ENCODE data around the gene PPP1R10. TPM values are rescaled to one million over a fixed set of nuclear protein-coding genes. Genes with fewer than 3 reads are reported as not detected.

PPP1R10 gene
- total and polyA plus RNA-seq, 2 of the 13 experiments (the other 11 are each of a cell fraction or from before 2014, with no cell fraction given) = 26.3 to 38.4 TPM

GRCh38 chr6:30617565-30618269, 674 bp upstream of the PPP1R10 start, which contains the start of gene MRPS18B (continued):
- TF ChIP-seq GABPB1 (CRISPR knock-in tag; IDR thresholded peaks at IDR 0.05) (peak; percentile 83), EHMT2 (IDR thresholded peaks at IDR 0.05; ENCODE audit: borderline replicate concordance, low read depth, low read length) (no peak; the same call in 1 of the 2 replicates), DMAP1 (CRISPR knock-in tag; IDR thresholded peaks at IDR 0.05) (peak; percentile 98), CC2D1A (CRISPR knock-in tag; IDR thresholded peaks at IDR 0.05) (no peak), MYNN (CRISPR knock-in tag; IDR thresholded peaks at IDR 0.05; ENCODE audit: low read depth) (0 out of 2 replicates have a peak, but pooled peaks have one; percentile 60), ZFP37 (CRISPR knock-in tag; IDR thresholded peaks at IDR 0.05; ENCODE audit: borderline replicate concordance) (peak; percentile 82; the same call in 1 of the 2 replicates), MED13 (CRISPR knock-in tag; IDR thresholded peaks at IDR 0.05) (peak; percentile 81; the same call in 1 of the 2 replicates), RFX1 (IDR thresholded peaks at IDR 0.05) (no peak), ZNF737 (CRISPR knock-in tag; IDR thresholded peaks at IDR 0.05; ENCODE audit: borderline replicate concordance) (no peak), PCBP1 (IDR thresholded peaks at IDR 0.05; ENCODE audit: borderline replicate concordance, low read depth, low read length) (0 out of 2 replicates have a peak, but pooled peaks have one; percentile 10), RFX3 (CRISPR knock-in tag; IDR thresholded peaks at IDR 0.05) (no peak), ZNF33B (CRISPR knock-in tag; IDR thresholded peaks at IDR 0.05) (no peak), KDM3A (CRISPR knock-in tag; IDR thresholded peaks at IDR 0.05; ENCODE audit: low read depth) (peak; percentile 57), ZNF512B (CRISPR knock-in tag; IDR thresholded peaks at IDR 0.05; ENCODE audit: borderline replicate concordance) (0 out of 2 replicates have a peak, but pooled peaks have one; percentile 30), USF2 (IDR thresholded peaks at IDR 0.05; ENCODE audit: low read depth, low read length) (no peak), USF2 (CRISPR knock-in tag; IDR thresholded peaks at IDR 0.05; ENCODE audit: borderline replicate concordance) (no peak; the same call in 1 of the 2 replicates), GTF3A (CRISPR knock-in tag; conservative IDR thresholded peaks at IDR 0.05) (no peak)
- TF ChIP-seq, protein P1, sequence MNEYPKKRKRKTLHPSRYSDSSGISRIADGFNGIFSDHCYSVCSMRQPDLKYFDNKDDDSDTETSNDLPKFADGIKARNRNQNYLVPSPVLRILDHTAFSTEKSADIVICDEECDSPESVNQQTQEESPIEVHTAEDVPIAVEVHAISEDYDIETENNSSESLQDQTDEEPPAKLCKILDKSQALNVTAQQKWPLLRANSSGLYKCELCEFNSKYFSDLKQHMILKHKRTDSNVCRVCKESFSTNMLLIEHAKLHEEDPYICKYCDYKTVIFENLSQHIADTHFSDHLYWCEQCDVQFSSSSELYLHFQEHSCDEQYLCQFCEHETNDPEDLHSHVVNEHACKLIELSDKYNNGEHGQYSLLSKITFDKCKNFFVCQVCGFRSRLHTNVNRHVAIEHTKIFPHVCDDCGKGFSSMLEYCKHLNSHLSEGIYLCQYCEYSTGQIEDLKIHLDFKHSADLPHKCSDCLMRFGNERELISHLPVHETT (CRISPR knock-in tag; conservative IDR thresholded peaks at IDR 0.05) = no peak; the same call in 1 of the 2 replicates
- TF ChIP-seq, protein P2, sequence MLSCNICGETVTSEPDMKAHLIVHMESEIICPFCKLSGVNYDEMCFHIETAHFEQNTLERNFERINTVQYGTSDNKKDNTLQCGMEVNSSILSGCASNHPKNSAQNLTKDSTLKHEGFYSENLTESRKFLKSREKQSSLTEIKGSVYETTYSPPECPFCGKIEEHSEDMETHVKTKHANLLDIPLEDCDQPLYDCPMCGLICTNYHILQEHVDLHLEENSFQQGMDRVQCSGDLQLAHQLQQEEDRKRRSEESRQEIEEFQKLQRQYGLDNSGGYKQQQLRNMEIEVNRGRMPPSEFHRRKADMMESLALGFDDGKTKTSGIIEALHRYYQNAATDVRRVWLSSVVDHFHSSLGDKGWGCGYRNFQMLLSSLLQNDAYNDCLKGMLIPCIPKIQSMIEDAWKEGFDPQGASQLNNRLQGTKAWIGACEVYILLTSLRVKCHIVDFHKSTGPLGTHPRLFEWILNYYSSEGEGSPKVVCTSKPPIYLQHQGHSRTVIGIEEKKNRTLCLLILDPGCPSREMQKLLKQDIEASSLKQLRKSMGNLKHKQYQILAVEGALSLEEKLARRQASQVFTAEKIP (CRISPR knock-in tag; IDR thresholded peaks at IDR 0.05; ENCODE audit: borderline replicate concordance) = no peak
- TF ChIP-seq, protein P3, sequence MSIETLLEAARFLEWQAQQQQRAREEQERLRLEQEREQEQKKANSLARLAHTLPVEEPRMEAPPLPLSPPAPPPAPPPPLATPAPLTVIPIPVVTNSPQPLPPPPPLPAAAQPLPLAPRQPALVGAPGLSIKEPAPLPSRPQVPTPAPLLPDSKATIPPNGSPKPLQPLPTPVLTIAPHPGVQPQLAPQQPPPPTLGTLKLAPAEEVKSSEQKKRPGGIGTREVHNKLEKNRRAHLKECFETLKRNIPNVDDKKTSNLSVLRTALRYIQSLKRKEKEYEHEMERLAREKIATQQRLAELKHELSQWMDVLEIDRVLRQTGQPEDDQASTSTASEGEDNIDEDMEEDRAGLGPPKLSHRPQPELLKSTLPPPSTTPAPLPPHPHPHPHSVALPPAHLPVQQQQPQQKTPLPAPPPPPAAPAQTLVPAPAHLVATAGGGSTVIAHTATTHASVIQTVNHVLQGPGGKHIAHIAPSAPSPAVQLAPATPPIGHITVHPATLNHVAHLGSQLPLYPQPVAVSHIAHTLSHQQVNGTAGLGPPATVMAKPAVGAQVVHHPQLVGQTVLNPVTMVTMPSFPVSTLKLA (IDR thresholded peaks at IDR 0.05) = peak; percentile 78
